Endometrium (tissue), 2 donors: ENCODE results near the gene CD24.

Experiments
- FAIRE-seq: peaks from 2 replicates; lab custom pipeline; 2012; peaks lifted over from hg19 to GRCh38; lab: Jason Lieb, UNC
- donor health status: control.
- donor health status: control.

Gene CD24

DNA sequence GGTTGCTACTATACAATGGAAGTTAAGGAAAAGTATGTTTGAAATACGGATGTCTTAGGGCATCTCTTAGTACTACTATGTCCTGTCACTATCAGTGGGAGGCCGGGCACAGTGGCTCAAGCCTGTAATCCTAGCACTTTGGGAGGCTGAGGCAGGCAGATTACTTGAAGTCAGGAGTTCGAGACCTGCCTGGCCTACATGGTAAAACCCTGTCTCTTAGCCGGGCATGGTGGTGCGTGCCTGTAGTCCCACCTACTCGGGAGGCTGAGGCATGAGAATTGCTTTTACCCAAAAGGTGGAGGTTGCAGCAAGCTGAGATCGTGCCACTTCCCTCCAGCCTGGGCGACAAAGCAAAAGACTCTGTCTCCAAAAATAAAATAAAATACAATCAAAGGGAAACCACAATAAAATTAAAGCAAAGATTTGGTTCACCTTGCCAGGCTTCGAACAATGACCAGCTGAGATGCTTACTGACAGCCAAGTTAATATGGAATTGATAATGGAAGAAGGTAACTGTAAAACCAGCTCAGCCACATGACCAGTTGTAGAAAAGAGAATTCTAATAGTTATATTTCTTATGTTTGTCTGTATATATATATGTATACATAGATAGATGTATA is 6.5 kb downstream of the CD24 start:
- FAIRE-seq, result no peak

DNA sequence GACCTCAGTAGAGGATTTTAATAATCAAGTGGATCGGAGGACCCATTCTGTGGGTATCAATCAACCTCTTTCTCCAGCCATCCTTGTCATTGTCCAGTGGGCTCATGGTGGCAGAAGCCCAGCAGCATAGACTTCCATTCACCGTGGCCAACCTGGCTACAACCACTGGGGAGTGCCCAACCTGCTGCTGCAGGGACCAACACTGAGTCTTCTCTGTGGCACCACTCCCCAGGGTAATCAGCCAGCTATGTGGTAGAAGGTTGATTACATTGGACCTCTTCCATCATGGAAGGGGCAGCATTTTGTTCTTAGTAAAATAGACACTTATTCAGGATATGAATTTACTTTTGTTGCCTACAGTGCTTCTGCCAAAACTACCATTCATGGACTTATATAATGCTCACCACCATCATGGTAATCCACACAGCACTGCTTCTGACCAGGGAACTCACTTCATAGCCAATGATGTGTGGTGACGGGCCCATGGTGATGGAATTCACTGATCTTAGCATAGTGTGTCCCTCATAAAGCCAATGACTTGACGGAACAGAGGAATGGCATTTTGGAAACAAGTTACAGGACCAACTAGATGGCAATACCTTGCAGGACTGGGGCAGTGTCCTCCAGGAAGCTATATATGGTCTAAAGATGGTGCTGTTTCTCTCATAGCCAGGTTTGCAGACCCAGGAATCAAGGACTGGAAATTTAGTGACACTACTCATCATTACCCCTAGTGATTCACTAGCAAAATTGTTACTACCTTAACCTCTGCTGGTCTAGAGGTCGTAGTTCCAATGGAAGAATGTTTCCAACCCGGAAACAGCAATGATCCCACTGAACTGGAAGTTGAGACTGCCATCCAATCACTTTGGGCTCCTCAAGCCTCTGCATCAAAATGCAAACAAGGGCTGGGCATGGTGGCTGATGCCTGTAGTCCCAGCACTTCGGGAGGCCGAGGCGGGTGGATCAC is 7.6 kb downstream of the CD24 start:
- no peak for FAIRE-seq

GRCh38 chr6:106966229-106966628 is 8.3 kb downstream of the CD24 start:
- FAIRE-seq, result no peak

GRCh38 chr6:106964954-106965353 is 9.6 kb downstream of the CD24 start:
- FAIRE-seq, result no peak

- no peak for FAIRE-seq
These were observed 10.4 kb downstream of the CD24 start for GRCh38 chr6:106964099-106964498.

GRCh38 chr6:106963544-106963943 is 11.0 kb downstream of the CD24 start:
- no peak for FAIRE-seq

GRCh38 chr6:106961801-106962200 is 12.7 kb downstream of the CD24 start:
- no peak for FAIRE-seq

GRCh38 chr6:106961136-106961535 is 13.4 kb downstream of the CD24 start:
- no peak for FAIRE-seq

- no peak for FAIRE-seq
These were observed 14.5 kb downstream of the CD24 start for GRCh38 chr6:106959985-106960384.

- FAIRE-seq, result no peak
These were observed 34.7 kb downstream of the CD24 start for GRCh38 chr6:106939848-106940247.

DNA sequence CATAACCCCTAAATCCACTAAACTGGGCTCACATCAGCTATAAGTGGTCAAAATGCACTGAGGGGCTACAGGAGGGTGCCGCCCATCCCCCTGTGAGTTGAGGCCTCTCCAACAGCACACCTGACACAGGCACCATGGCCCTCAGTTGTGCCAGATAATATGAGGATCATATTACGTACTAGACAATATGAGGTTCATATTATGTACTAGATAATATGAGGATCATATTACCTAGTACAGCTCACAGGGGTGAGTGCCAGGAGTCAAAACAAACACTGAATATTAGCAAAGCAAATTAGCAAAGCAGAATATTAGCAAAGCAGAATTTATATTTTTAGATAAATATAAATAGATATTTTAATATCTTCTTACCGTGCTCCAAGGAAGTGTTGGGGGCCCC is 35.3 kb downstream of the CD24 start:
- no peak for FAIRE-seq

DNA sequence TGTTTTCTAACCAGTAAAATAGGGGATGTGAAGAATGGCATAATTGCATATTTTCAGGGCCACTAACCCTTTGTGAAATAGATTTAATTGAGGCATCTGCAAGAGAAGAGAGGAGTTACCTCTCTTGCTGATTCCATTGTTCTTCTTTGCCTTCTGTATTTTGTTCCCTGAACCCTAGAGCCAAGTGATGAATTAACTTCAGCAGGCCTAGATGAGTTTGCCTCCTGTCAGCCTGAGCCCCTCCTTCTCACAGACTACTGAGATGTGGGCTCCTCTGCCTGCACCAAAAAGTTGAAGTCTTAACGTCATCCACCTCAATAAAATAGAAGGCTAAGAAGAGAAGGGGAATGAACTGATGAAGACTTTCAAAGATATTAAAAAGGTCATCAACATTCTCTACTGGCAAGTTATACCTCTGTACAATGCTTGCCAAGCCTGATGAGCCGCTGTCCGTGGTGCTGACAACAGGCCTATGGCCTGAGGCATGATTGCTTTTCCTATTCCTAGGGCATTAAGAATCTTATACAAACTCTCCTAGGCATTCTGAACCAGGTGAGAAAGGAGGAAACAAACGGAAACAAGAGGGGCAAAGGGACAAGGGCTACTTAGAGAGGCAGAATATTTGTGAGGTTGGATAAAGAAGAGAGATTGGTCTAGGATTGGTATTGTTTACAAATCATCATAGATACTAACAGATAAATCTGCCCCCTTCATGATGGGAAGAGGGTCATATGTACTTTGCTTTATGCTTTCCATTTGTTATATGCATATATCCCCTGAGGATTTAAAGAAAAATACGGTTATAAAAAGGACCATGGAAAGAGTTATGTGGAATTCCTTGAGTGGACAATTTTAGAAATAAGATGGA is 46.8 kb downstream of the CD24 start:
- FAIRE-seq, result no peak

DNA sequence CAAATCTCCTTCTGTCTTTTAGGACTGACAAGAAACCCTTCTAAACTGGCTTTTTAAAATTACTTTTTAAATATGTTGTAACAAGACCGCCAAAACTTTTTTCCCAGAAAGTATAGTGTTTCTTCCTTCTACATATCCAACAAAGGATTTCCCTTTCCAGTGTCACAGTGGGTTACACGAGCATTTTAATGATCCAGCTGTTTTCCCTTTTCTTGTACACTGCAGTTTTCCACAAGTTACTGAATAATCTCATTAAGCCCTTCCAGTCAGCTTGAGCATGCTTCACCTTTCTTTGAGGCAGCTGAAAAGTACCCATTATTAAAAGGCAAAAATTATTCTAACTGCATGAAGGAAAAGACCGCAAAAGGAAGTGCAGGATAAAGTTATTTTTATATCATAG is 48.6 kb downstream of the CD24 start:
- no peak for FAIRE-seq

DNA sequence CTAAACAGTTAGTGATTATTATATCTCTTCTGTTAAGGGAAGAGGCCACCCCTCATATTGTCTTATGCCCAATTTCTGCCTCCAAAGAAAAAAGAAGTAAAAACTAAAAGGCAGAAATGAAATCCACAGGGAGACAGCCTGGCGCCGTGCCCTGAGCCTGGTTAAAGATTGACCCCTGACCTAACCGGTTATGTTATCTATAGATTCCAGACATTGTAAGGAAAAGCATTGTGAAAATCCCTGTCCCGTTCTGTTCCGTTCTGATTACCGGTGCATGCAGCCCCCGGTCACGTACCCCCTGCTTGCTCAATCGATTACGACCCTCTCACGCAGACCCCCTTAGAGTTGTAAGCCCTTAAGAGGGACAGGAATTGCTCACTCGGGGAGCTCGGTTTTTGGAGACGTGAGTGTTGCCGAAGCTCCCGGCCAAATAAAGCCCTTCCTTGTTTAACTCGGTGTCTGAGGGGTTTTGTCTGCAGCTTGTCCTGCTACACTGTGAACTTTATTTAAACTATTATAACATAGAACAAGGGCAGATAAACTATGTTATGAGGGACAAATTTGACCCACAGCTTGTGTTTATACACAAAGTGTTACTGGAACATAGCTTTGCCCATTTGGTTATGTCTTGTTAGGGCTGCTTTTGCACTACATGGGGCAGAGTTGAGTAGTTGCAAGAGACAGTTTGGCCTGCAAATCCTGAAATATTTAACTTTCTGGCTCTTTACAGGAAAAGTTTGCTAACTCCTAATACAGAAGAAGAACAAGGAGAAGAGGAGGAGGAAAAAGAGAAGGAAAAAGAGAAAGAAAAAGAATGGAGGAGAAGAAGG is 49.6 kb downstream of the CD24 start:
- no peak for FAIRE-seq

DNA sequence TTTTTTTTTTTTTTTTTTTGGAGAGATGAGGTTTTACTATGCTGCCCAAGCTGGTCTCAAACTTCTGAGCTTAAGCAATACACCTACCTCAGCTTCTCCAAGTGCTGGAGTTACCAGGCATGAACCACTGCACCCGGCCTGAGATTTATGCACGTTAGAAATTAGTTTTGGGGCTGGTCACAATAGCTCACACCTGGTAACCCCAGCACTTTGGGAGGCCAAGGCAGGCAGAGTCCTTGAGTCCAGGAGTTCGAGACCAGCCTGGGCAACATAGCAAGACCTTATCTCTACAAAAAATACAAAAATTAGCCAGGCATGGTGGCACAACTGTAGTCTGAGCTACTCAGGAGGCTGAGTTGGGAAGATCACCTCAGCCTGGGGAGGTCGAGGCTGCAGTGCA is 51.9 kb downstream of the CD24 start:
- no peak for FAIRE-seq
